ENCODE measurements around the gene ASCL5. TPM values are rescaled to one million over a fixed set of nuclear protein-coding genes. Genes with fewer than 3 reads are reported as not detected.

Gene ASCL5
- total RNA-seq, 2 donors from 2014 or later, result not detected

DNA sequence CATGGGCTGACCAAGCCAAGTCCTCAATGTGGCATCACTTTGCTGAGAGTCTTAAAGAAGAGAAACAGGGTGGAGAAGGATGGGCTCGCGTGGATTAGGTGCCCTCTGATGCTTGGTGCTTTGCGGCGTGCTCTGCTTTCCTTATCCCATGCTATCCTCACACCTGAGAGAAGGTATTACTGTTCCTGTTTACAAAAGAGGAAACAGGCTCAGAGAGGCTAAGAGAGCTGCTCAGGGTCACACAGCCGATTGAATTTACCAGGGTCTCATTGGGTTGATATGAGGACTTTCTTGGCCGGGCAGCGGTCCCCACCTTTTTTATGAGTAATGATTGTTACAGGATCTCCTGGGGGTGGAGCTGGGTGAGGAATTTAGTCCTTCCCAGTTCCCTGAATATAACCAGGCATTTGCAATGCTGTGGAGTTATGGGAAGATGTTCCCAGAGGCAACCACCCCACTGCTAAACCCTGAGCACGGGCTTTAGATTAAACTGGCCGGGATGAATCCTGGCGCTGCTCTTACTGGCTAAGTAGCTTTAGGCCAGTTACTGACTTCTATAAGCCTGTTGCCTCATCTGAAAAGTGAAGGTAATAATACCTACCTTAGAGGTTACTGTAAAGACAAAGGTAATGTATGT lies 4.5 kb downstream of the ASCL5 start:
- Histone ChIP-seq H3K27me3 (no peaks in the 10 kb centered on the region), H3K4me3 (no peak overlapping the region), H3K27ac (no peak overlapping the region), H3K4me1 (no peaks in the 10 kb centered on the region), H3K9me3 (no peaks in the 10 kb centered on the region), H3K36me3 (no peaks in the 10 kb centered on the region)
- TF ChIP-seq, protein P1, sequence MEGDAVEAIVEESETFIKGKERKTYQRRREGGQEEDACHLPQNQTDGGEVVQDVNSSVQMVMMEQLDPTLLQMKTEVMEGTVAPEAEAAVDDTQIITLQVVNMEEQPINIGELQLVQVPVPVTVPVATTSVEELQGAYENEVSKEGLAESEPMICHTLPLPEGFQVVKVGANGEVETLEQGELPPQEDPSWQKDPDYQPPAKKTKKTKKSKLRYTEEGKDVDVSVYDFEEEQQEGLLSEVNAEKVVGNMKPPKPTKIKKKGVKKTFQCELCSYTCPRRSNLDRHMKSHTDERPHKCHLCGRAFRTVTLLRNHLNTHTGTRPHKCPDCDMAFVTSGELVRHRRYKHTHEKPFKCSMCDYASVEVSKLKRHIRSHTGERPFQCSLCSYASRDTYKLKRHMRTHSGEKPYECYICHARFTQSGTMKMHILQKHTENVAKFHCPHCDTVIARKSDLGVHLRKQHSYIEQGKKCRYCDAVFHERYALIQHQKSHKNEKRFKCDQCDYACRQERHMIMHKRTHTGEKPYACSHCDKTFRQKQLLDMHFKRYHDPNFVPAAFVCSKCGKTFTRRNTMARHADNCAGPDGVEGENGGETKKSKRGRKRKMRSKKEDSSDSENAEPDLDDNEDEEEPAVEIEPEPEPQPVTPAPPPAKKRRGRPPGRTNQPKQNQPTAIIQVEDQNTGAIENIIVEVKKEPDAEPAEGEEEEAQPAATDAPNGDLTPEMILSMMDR (IDR thresholded peaks at IDR 0.05), result no peak
- DNase-seq (ENCODE audit: low spot score), result no peak

DNA sequence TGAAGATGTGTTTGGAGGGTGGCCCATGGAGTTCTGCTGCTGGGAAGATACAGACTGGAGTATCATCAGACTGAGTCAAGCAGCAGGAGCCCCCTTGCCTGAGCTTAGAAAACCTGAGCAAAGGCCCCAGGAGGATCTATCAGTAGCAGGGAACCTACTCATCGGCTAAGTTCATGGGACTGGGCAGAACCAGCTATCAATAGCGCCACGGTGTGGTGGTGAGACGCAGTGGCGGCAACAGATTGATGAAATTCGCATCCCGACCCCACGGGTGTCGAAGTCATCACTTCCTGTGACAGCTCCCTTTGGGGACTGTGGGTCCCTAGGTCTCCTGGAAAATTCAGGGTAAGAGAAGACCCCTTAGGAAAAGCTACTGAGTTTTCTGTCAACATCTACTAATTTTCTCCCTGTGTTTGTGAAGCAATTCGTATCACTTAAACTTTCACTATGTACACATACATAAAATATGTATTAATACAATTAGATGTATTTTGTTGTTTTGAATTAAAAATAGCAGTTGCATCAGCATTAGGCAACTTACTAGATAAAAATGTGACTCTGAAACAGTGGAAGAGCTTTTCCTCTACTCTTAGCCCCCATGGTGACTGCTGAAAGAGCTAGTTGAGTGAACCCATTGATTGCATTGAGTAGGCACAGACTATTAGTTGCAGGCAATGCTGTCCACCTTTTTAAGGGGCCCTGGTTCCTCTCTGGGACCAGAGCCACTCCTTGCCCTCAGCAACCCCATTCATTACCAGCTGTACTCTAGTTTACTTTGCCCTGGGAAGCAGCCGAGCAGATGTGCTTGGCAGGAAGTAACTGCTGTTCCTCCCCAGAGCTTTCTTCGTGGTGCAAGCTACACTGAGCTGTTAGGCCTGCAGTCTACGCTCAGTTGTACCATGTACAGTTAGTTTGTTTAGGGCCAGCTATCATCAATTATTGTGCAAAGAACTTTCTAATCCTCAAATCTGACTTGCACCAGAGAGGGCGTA lies 7.5 kb downstream of the ASCL5 start:
- no peaks in the 10 kb centered on the region for H3K27me3 ChIP-seq
- TF ChIP-seq, protein P1 (IDR thresholded peaks at IDR 0.05), result peak; percentile 36 to 55
- H3K4me1 ChIP-seq, result peaks cover 0 to 5% of the 10 kb centered on the region in 2 donors
- no peaks in the 10 kb centered on the region for H3K9me3 ChIP-seq
- H3K4me3 ChIP-seq, result no peak overlapping the region
- DNase-seq (ENCODE audit: low spot score), result no peak
- H3K27ac ChIP-seq, result no peak overlapping the region
- no peaks in the 10 kb centered on the region for H3K36me3 ChIP-seq

DNA sequence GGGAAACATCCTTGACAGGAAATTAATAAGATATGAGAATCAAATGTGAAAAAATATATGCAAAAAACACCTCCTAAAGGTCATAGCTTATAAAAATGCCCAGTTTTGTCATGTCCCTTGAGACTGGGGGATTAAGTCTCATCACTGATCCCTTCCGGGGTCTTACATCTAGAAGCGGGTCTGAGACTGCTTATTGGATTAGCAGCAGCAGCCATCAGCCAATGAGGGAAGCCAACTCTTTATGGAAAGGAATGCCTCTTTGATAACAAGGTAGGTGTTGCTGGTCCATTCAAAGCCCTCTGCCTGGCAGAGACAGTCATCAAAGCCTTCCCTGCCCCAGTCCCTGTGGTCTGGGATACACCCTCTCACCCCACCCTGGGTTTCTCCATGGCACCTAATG lies 10.9 kb downstream of the ASCL5 start:
- Histone ChIP-seq H3K4me3 (no peak overlapping the region), H3K9me3 (no peaks in the 10 kb centered on the region), H3K27ac (no peak overlapping the region), H3K27me3 (no peaks in the 10 kb centered on the region), H3K4me1 (peaks cover 0 to 8% of the 10 kb centered on the region in 2 donors), H3K36me3 (no peaks in the 10 kb centered on the region)
- DNase-seq (ENCODE audit: low spot score), result no peak
- TF ChIP-seq, protein P1 (IDR thresholded peaks at IDR 0.05), result no peak

DNA sequence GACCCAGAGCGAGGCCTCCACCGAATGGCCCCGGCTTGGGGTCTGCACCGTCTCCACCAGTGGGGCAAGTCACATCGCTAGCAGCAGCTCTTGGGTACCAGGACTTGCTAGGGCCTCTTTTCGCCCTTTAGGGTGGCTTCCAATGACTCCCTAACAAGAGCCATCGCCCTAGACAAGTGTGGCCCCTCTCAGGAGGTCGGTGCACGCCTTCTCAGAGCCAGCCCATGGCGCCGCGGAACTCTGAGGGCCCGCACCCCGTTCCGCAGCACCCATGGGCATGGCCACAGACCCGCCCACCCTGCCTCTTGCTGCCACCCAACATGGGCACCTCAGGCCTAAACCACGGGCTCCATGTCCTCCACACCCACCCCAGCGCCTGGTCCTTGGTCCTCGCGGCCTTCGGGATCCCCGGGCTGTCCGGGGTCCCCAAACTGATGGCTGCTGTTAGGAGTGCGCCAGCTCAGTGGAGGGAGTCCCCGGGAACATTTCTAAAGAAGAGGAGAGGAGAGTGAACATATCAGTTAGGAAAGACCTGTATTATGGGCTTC lies 11.5 kb downstream of the ASCL5 start:
- Histone ChIP-seq H3K9me3 (no peaks in the 10 kb centered on the region), H3K36me3 (no peaks in the 10 kb centered on the region), H3K27ac (no peak overlapping the region), H3K27me3 (no peaks in the 10 kb centered on the region), H3K4me3 (no peak overlapping the region), H3K4me1 (peaks cover 0 to 8% of the 10 kb centered on the region in 2 donors)
- TF ChIP-seq, protein P1 (IDR thresholded peaks at IDR 0.05), result no peak
- DNase-seq (ENCODE audit: low spot score), result no peak

DNA sequence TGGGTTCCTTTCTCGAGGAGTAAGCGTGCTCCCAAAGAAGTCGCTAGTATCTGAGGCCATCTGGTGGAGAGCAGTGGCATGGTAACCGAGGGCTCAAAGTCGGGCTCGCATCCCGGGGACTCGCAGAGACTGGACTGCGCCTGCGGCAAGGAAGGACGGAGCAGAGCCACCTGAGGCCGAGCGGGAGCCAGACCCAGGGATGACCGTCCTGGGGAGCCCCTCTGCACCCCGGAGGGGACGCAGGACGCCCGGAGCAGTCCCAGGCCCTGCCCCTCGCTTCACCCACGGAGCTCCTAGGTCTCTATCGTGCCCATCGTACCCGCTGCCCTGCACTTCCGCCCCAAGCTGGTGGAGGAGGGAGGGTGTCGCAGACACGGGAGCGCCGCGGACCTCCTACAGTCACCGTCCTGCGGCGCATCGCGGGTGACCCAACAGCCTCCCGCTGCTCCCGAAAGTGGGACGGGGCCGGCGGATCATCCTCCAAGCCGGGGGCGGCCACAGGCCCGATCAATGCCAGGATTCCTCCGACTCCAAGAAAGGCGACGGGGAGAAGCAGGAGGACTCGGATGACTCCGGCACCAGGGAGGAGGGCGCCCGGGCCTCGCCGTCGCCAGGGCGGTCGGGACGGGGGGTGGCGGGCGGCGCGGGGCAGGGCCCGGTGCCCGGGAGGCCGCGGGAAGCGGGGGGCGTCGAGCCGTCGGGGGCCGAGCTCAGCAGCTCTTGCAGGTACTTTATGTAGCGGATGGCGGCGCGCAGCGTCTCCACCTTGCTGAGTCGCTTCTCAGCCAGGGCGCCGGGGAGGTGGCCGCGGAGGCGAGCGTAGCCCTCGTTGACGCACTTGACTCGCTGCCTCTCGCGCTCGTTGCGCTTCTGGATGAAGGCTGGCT lies 12.5 kb downstream of the ASCL5 start:
- TF ChIP-seq, protein P1 (IDR thresholded peaks at IDR 0.05), result peak; percentile 81 to 87
- no peaks in the 10 kb centered on the region for H3K36me3 ChIP-seq
- H3K27ac ChIP-seq, result no peak overlapping the region
- no peaks in the 10 kb centered on the region for H3K27me3 ChIP-seq
- H3K4me3 ChIP-seq, result peak overlapping the region; percentile 34 to 49
- DNase-seq (ENCODE audit: low spot score), result peak; percentile 92
- peaks cover 0 to 8% of the 10 kb centered on the region in 2 donors for H3K4me1 ChIP-seq
- no peaks in the 10 kb centered on the region for H3K9me3 ChIP-seq

Measured in right atrium auricular region (tissue), 2 donors.